Esophagus squamous epithelium (tissue), 5 donors: Measurements from ENCODE around the gene PTTG1. TPM values are rescaled to one million over a fixed set of nuclear protein-coding genes. Genes with fewer than 3 reads are reported as not detected.

Source experiments
- DNase-seq: peaks from one replicate; lab custom pipeline; 2025; lab: John Stamatoyannopoulos, UW
- H3K27ac ChIP-seq, 4 donors: fragments of 200-600 bp; sonication (generic); one replicate each; pipeline ENCODE4 v1.5.1; 2016 to 2019; ENCODE audit warnings: mild to moderate bottlenecking in 1 of 4
- H3K27me3 ChIP-seq, 4 donors: fragments of 200-600 bp; sonication (generic); 1 replicate in 3 of 4; 2 replicates in 1 of 4; pipeline versions ENCODE4 v1.5.1 to v1.6.0; 2017 to 2021; ENCODE audit warnings: antibody characterized with exemption in 1 of 4
- H3K36me3 ChIP-seq, 3 donors: fragments of 200-600 bp; sonication (generic); one replicate each; pipeline ENCODE4 v1.5.1; 2016 to 2019
- H3K4me1 ChIP-seq, 3 donors: fragments of 200-600 bp; sonication (generic); one replicate each; pipeline ENCODE4 v1.5.1; 2017 to 2019
- H3K4me3 ChIP-seq, 4 donors: fragments of 200-600 bp; sonication (generic); 1 replicate in 3 of 4; 2 replicates in 1 of 4; pipeline ENCODE4 v1.5.1; 2016 to 2019; ENCODE audit warnings: mild to moderate bottlenecking in 2 of 4, moderate library complexity in 1 of 4
- H3K9me3 ChIP-seq, 3 donors: fragments of 200-600 bp; sonication (generic); one replicate each; pipeline ENCODE4 v1.5.1; 2016 to 2019
- CTCF ChIP-seq, 6 experiments: fragments of 450-650 bp in 4 of 6; fragments of 200-600 bp in 2 of 6; sonication (generic) in 2 of 6; IDR thresholded peaks; one replicate each; pipeline ENCODE4 v1.5.1; 2016 to 2019; ENCODE audit warnings: antibody characterized with exemption in 6 of 6, mild to moderate bottlenecking in 4 of 6, moderate library complexity in 4 of 6
- POLR2A ChIP-seq, 4 donors: fragments of 450-650 bp; IDR thresholded peaks; one replicate each; pipeline ENCODE4 v1.6.1; 2017; ENCODE audit warnings: antibody characterized with exemption in 4 of 4, mild to moderate bottlenecking in 4 of 4, moderate library complexity in 3 of 4
- WGBS, 2 donors: methylation state at CpG; one replicate each; pipeline ENCODE4 v1.1.5; 2018; 5-methylcytosine and 5-hydroxymethylcytosine counted together
- intact Hi-C: fragments of 100-400 bp; cut with DNase I; formaldehyde crosslinking; loops from one replicate; pipeline ENCODE4 v1.15.0; 2022
- total RNA-seq, 4 donors: library from RNA; depleted of rRNA; stranded (reverse); fragments of >200 nt; gene quantifications; one replicate each; pipeline ENCODE4 v1.1.0, GENCODE V29; 2016
- donor health status: DM: yes; HTN: yes; CAD: no.

PTTG1 gene
- total RNA-seq, 4 donors from 2014 or later: 89.6 to 134 (median 90.1) TPM

DNA sequence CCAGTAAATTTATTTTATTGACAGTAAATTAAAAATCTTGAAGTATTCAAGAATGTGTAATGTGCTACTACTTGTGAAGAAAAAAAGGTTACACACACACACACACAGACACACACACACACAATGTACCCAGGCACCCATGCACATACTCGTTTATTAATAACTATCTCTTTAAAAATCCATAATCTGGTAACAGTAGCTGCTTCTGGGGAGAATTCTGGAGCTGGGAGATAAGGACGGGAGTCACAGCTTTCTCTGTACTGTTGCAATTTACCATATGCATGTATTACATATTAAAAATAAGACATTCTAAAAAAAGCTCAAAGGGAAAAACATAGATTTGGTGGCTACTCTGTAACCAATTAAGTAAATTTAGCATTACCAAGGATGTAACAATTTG, 43.3 kb upstream of the PTTG1 start:
- Histone ChIP-seq H3K27ac (no peak overlapping the region), H3K4me3 (no peak overlapping the region), H3K4me1 (no peaks in the 10 kb centered on the region), H3K36me3 (no peaks in the 10 kb centered on the region), H3K27me3 (no peaks in the 10 kb centered on the region), H3K9me3 (no peaks in the 10 kb centered on the region)
- no peak for DNase-seq
- intact Hi-C loops: no loop called here
- TF ChIP-seq CTCF (IDR thresholded peaks at IDR 0.05) (no peak), POLR2A (IDR thresholded peaks at IDR 0.05) (no peak)
- 56 to 85% methylated on average over 2 of the region's 2 CpGs for WGBS, 2 donors

DNA sequence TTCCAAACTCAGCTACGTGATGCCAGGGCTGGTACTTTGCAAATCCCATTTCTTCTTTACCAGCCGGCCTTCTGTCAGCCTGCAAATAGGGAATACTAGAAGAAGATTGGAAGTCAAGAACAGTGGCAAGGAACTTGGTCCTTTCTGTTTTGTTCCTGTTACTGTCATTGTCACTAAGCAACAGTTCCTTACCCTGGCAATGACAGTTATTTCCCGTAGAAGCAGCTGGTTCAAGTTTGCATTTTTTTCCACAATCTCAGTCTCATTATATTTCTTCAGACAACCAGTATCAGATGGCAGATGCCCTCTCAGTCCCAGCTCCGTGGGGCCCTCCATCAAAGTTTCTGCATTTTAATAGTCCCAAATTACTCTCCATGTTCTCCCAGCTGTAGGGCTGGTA, 42.1 kb upstream of the PTTG1 start:
- 39 to 69% methylated on average over 4 of the region's 4 CpGs for WGBS, 2 donors
- Histone ChIP-seq H3K27ac (no peak overlapping the region), H3K9me3 (no peaks in the 10 kb centered on the region), H3K4me1 (no peaks in the 10 kb centered on the region), H3K36me3 (no peaks in the 10 kb centered on the region), H3K27me3 (no peaks in the 10 kb centered on the region), H3K4me3 (no peak overlapping the region)
- TF ChIP-seq POLR2A (IDR thresholded peaks at IDR 0.05) (no peak), CTCF (IDR thresholded peaks at IDR 0.05) (no peak)
- no peak for DNase-seq
- intact Hi-C loops: no loop called here

DNA sequence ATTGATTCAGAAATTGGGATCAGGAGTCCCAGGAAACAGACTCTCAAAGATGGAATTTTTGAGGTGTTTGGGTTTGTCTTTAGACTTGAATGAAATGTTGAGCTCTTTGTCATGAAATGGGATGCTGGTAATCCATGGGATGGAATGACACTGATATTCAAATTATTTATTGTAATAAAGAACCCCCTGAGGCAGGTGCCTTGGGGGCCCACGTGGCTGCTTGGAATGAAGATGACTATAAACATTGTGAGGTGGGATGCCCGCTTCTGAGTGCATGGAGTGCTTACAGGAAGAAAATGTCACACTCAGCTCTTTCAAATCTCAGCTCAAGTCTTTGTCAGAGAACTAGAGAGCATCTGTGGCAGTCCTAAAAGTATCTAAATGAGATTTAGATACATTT, 41.6 kb upstream of the PTTG1 start:
- 72 to 75% methylated on average over 2 of the region's 2 CpGs for WGBS, 2 donors
- Histone ChIP-seq H3K9me3 (no peaks in the 10 kb centered on the region), H3K4me1 (no peaks in the 10 kb centered on the region), H3K36me3 (no peaks in the 10 kb centered on the region), H3K4me3 (no peak overlapping the region), H3K27ac (no peak overlapping the region), H3K27me3 (no peaks in the 10 kb centered on the region)
- DNase-seq: no peak
- TF ChIP-seq CTCF (IDR thresholded peaks at IDR 0.05) (no peak), POLR2A (IDR thresholded peaks at IDR 0.05) (no peak)
- intact Hi-C loops: no loop called here

DNA sequence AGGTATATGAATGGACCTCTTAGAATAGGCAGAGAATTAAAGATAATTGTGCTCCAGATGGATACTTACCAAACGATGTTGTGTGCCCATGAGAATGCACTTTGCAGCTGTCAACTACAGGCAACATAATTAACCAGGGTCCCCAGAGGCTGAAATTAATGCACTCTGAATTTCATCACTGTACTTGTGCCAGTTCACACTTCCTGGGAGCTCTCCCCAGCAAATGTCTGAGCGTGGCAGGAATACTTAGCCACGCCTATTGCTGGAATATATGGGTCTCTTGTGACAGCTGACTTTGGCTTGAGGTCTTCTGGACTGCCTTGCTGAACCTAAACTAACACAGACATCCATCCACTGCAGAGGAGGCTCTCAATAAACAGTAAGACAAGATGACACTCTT, 39.3 kb upstream of the PTTG1 start:
- no peak for TF ChIP-seq POLR2A (IDR thresholded peaks at IDR 0.05)
- TF ChIP-seq CTCF (IDR thresholded peaks at IDR 0.05): no peak
- Histone ChIP-seq H3K4me3 (no peak overlapping the region), H3K36me3 (no peaks in the 10 kb centered on the region), H3K4me1 (no peaks in the 10 kb centered on the region), H3K27ac (no peak overlapping the region), H3K9me3 (peaks cover 0 to 5% (median 4%) of the 10 kb centered on the region in 3 donors), H3K27me3 (no peaks in the 10 kb centered on the region)
- WGBS, 2 donors: 50 to 54% methylated on average over 3 of the region's 3 CpGs
- no peak for DNase-seq
- intact Hi-C loops: no loop called here

GRCh38 chr5:160384681-160385080, 37.0 kb upstream of the PTTG1 start:
- 100% methylated on average over 1 of the region's 1 CpG for WGBS, 2 donors
- DNase-seq: no peak
- intact Hi-C loops: no loop called here
- Histone ChIP-seq H3K36me3 (no peaks in the 10 kb centered on the region), H3K27ac (no peak overlapping the region), H3K4me1 (no peaks in the 10 kb centered on the region), H3K9me3 (peaks cover 0 to 13% (median 12%) of the 10 kb centered on the region in 3 donors), H3K4me3 (no peak overlapping the region), H3K27me3 (no peaks in the 10 kb centered on the region)
- TF ChIP-seq POLR2A (IDR thresholded peaks at IDR 0.05) (no peak), CTCF (IDR thresholded peaks at IDR 0.05) (no peak)
